ENCODE measurements around the gene CCNY.
A peak's percentile ranks its signal among the peaks of the same experiment; 100 is the strongest.

Gene CCNY

DNA sequence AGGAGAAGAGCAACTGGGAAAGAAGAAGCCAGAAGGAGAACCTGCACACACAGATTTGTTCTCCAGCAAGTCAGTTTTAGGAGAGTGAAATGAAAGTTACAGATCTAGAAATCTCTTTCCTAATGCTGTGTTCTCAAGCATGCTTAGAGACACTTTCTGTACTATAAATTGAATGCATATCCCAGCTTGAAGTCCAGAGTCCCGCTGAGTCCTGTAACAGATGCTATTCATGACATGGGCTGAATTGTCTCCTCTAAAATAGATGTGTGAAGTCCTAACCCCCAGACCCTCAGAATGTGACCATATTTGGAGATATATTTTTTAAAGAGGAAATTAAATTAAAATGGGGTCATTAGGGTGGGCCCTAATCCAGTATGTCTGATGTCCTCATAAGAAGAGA lies 222.0 kb downstream of the CCNY start:
- TF ChIP-seq, protein P1, sequence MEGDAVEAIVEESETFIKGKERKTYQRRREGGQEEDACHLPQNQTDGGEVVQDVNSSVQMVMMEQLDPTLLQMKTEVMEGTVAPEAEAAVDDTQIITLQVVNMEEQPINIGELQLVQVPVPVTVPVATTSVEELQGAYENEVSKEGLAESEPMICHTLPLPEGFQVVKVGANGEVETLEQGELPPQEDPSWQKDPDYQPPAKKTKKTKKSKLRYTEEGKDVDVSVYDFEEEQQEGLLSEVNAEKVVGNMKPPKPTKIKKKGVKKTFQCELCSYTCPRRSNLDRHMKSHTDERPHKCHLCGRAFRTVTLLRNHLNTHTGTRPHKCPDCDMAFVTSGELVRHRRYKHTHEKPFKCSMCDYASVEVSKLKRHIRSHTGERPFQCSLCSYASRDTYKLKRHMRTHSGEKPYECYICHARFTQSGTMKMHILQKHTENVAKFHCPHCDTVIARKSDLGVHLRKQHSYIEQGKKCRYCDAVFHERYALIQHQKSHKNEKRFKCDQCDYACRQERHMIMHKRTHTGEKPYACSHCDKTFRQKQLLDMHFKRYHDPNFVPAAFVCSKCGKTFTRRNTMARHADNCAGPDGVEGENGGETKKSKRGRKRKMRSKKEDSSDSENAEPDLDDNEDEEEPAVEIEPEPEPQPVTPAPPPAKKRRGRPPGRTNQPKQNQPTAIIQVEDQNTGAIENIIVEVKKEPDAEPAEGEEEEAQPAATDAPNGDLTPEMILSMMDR (conservative IDR thresholded peaks at IDR 0.05): no peak

DNA sequence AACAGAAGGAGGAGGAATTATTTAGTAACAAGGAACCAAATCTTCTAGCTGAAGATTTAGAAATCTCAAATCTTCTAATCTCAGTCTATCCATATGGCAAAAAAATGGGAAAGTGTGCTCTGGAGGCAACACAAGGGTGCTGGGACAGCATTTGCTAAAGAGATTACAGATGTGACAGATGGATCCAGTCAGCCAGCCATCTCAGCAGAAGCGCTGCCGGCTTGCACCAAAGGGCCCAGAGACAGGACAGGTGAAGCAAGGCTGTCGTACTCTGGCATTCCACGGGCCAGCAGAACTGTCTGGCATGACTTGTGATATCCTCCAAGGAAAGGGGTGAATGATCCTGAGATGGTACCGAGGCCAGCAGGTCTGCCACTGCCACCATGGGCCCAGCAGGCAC lies 223.1 kb downstream of the CCNY start:
- H3K27ac ChIP-seq: no peak overlapping the region
- TF ChIP-seq, protein P1 (conservative IDR thresholded peaks at IDR 0.05): no peak

More for the DNA sequence above, 222.0 kb downstream of the CCNY start:
- no peak overlapping the region for H3K27ac ChIP-seq

DNA sequence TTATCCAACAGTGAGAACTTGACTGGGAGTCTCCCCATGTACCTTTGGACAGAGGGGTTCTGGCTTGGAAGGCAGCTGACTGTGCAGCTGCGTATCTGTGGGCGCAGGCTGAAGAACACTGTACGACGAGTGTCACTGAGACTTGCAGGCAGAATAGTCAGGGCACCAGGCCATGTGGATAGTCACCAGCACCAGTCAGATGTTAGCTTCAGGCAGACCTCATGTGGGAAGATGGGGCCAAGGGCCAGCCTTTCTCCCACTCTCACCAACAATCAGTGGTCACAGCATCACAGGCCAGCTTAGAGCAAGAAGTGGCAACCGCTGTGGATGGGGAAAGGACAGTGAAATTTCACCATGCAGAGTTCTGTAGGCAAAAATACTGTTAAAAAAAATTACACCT lies 225.4 kb downstream of the CCNY start:
- no peak overlapping the region for H3K27ac ChIP-seq
- TF ChIP-seq, protein P1 (conservative IDR thresholded peaks at IDR 0.05): no peak

DNA sequence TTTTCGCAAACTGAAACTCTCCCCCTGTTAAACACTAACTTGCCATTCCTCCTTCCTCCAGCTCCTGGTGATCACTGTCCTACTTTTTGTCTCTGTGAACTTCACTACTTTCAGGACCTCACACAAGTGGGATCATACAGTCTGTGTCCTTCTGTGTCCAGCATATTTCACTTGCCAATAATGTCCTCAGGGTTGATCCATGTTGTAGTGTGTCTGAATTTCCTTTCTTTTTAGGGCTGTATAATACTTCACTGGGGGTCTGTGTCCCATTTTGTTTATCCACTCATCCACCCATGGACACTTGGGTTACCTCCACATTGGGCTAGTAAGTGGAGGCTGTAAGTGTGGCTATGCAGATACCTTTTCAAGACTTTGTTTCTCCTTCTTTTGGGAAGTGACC lies 226.1 kb downstream of the CCNY start:
- TF ChIP-seq, protein P1 (conservative IDR thresholded peaks at IDR 0.05): no peak
- no peak overlapping the region for H3K27ac ChIP-seq

DNA sequence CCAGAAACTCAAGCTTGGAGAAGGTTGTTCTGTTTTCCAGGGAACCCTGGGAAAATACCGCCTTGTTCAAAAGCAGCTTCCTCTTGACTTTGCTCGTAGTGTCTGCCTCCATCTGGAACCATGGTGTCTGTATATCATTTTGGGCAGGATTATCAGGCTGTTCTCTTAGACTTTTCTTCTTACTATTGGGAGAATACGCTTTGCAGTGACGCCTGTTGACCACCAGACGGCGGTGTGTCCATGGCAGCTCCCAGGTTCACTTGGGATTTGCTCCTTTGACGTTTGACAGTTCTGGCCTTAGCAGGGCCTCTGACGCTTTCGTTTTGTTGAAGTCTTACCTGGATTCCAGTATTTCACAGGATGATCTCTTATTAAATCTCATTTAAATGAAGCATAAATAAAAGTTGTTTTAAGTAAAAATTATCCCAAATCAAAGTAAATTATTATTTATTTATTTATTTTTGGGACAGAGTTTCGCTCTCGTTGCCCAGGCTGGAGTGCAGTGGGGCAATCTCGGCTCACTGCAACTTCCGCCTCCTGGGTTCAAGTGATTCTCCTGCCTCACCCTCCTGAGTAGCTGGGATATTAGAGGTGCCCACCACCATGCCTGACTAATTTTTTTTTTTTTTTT lies 227.1 kb downstream of the CCNY start:
- H3K27ac ChIP-seq: no peak overlapping the region
- TF ChIP-seq, protein P1 (conservative IDR thresholded peaks at IDR 0.05): peak; percentile 99

DNA sequence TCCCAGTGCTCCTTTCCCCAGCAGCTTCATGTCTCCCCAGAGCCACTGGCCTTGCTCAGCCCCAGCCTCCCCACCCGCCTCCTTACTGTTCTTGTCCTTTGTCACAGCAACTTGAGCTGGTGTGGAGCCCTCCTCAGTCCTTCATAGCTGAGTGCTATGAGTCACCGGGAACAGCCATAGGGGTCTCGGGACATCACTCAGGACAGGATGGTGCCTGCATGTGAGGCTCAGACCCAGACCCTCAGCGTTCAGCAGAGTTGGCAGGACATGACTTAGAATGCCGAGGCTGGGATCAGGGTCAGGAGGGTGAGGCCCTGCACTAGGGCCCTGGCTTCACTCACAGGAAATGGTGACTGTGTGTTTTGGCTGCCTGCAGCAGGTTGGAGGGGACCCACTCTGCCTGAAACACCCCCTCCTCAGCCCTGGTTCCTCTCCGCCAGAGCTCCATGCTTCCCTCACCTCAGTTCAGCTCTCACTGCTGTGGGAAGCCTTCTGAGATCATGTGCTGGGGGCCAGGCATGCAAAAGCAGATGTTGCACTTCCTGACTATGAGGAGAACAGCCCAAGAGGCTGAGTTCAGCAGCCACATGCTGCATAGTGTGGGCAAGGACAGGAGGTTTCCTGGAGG lies 228.1 kb downstream of the CCNY start:
- TF ChIP-seq, protein P1 (conservative IDR thresholded peaks at IDR 0.05): no peak
- no peak overlapping the region for H3K27ac ChIP-seq

DNA sequence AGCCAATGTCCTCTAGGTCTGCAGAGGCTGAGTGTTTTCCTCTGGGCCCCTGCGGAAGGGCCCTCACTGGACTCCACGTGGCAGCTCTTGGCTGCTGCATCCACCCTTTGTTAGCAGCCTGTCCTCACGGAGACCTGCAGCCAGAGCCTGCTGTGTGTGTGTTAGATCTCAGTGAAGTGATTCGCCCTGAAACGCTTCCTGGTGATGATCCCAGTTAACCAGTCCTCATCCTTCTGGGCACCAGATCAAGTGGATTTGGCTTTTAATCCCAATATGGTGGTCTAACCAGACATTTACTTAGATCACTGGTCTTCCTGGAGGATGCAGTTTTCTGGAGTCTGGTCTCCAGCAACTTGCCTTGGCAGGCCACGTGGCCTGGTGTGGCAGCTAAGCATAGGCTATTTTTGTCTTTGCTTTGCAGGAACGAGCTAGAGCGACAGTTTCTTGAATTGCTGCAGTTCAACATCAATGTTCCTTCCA lies 229.3 kb downstream of the CCNY start:
- no peak overlapping the region for H3K27ac ChIP-seq
- TF ChIP-seq, protein P1 (conservative IDR thresholded peaks at IDR 0.05): no peak
